ENCODE measurements around the gene DALRD3. TPM values are rescaled to one million over a fixed set of nuclear protein-coding genes. Genes with fewer than 3 reads are reported as not detected.
A peak's percentile ranks its signal among the peaks of the same experiment; 100 is the strongest.

The DALRD3 gene
- total and polyA plus RNA-seq, 4 donors: 8.8 to 42.4 (median 15.4) TPM

DNA sequence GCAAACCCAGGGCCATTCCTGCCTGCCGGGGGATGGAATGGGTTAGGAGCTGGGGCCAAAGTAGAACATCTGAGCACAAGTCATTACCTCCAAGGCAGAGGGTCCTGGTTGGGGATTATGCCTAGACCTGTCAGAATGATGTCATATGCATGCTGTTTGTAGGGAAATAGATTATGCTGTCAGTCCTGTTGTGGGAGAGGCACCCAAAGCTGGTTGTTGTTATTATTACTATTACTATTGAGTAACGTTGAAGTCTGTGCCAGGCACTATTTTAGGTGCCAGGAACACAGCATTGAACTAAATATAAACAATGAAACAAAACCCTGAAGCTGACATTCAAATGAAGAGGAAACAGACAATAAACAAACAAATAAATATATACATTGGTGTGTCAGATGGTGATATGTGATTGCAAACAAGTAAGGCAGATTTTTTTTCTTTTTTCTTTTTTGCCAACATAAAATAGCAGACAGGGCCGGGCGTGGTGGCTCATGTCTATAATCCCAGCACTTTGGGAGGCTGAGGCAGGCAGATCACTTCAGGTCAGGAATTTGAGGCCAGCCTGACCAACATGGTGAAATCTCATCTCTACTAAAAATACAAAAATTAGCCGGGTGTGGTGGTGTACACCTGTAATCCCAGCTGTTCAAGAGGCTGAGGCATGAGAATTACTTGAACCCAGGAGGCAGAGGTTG lies 26.4 kb downstream of the DALRD3 start:
- WGBS, 2 donors: 69% methylated on average over 5 of the region's 5 CpGs
- intact Hi-C loops (cut with DNase I): loop anchor here in 1 of 2 donors (5.0 kb wide), 1 partner anchor 35 kb away; the partner anchor contains the start of gene IMPDH2
- no peaks in the 10 kb centered on the region for H3K9me3 ChIP-seq (ENCODE audit: control insufficient read depth, low read length)
- no peaks in the 10 kb centered on the region for H3K27me3 ChIP-seq (ENCODE audit: control insufficient read depth in 1 of 2, insufficient read depth in 2 of 2, low read length in 1 of 2)
- H3K36me3 ChIP-seq (ENCODE audit: control insufficient read depth in 1 of 2, insufficient read depth in 2 of 2, low read length in 1 of 2): no peaks in the 10 kb centered on the region
- ATAC-seq (ENCODE audit: low FRiP score): no peak
- no peak for DNase-seq
- peaks cover 0 to 3% of the 10 kb centered on the region in 2 donors for H3K4me1 ChIP-seq (ENCODE audit: control insufficient read depth in 1 of 2, insufficient read depth in 2 of 2, low read length in 2 of 2)
- H3K27ac ChIP-seq (ENCODE audit: low read depth in 1 of 2, low read length in 2 of 2): peak overlapping the region in 1 of 2 donors; percentile 60
- H3K4me3 ChIP-seq (ENCODE audit: low read length in 2 of 2): no peak overlapping the region

DNA sequence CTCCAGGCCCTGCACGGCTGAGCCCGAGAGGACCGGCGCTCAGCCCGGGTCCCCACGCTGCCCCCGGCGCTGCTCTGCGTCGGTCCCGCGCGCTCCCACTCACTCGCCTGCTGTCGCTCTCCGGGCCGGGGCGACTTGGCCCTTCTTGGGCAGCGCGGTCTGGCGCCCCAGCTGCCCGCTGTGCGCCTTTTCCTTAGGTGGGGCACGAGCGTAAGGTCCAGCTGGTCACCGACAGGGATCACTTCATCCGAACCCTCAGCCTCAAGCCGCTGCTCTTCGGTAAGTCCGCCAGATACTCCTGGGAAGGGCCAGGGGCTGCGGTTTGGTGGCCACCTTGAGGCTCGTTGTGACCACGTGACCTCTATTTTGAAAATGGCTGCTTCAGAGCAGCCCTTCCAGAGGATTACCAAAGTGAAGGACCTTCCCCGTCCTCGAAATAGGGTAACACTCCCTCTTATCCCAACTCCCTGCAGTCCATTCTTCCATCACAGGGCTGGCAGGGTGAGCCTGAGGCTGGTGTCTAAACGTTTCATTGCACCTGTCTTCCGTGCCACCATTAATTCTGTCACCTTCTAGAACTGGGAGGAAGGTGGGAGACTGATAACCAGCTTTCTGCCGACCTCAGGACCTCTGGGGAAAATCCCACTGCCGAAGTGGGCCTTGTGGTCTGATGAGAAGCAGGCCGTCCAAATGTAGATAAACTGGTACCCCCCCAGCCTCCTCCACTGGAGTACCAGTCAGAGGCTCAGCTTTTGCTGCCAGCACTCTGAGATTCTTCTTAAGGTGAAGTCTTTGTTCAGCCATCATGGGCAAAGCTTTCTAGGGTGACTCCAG lies 27.5 kb downstream of the DALRD3 start:
- H3K9me3 ChIP-seq (ENCODE audit: control insufficient read depth, low read length): no peaks in the 10 kb centered on the region
- H3K27me3 ChIP-seq (ENCODE audit: control insufficient read depth in 1 of 2, insufficient read depth in 2 of 2, low read length in 1 of 2): no peaks in the 10 kb centered on the region
- H3K4me1 ChIP-seq (ENCODE audit: control insufficient read depth in 1 of 2, insufficient read depth in 2 of 2, low read length in 2 of 2): peaks cover 0 to 3% of the 10 kb centered on the region in 2 donors
- intact Hi-C loops (cut with DNase I): loop anchor here in 1 of 2 donors (5.0 kb wide), 1 partner anchor 36 kb away; the partner anchor contains the start of gene IMPDH2
- H3K36me3 ChIP-seq (ENCODE audit: control insufficient read depth in 1 of 2, insufficient read depth in 2 of 2, low read length in 1 of 2): peaks cover 0 to 2% of the 10 kb centered on the region in 2 donors
- peak overlapping the region in 1 of 2 donors; percentile 97 for H3K27ac ChIP-seq (ENCODE audit: low read depth in 1 of 2, low read length in 2 of 2)
- peak overlapping the region; percentile 22 to 71 for H3K4me3 ChIP-seq (ENCODE audit: low read length in 2 of 2)
- DNase-seq: no peak
- 2 to 4% methylated on average over 35 to 40 of the region's 40 CpGs for WGBS, 2 donors
- ATAC-seq (ENCODE audit: low FRiP score): peak; percentile 2

DNA sequence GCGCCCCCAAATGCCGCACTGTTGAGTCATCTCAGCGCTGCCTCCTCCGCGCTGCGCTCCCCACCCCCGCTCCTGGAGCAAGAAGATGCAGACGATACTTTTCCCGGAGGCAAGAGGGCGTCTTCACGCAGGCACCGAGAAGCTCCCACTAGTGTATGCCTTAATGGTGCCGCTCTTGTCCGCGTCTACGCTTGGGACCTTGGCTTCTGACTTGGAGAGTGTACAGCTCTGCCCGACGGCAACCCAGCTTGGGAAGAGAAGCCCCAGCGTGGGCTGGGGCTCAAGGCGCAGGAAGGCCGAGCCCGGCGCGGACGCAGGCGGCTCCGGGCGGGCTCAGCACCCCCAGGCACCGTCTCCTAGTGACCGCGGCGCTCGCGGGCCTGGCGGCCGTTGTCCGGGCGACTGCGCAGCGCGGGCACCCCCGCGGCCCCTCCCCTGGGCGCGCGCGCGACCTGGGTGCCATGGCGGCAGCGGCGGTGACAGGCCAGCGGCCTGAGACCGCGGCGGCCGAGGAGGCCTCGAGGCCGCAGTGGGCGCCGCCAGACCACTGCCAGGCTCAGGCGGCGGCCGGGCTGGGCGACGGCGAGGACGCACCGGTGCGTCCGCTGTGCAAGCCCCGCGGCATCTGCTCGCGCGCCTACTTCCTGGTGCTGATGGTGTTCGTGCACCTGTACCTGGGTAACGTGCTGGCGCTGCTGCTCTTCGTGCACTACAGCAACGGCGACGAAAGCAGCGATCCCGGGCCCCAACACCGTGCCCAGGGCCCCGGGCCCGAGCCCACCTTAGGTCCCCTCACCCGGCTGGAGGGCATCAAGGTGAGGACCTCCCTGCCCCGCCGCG lies 28.4 kb downstream of the DALRD3 start, which contains the start of gene P4HTM:
P4HTM (plus strand) TSS at position 446 of the 840 bp plus-strand sequence; CDS start at position 462, 16 bp downstream.
- Histone ChIP-seq H3K27me3 (ENCODE audit: control insufficient read depth in 1 of 2, insufficient read depth in 2 of 2, low read length in 1 of 2) (no peaks in the 10 kb centered on the region), H3K4me3 (ENCODE audit: low read length in 2 of 2) (peak within 1 kb of the TSS; percentile 55 to 71), H3K4me1 (ENCODE audit: control insufficient read depth in 1 of 2, insufficient read depth in 2 of 2, low read length in 2 of 2) (peaks cover 0 to 3% of the 10 kb centered on the region in 2 donors), H3K9me3 (ENCODE audit: control insufficient read depth, low read length) (no peaks in the 10 kb centered on the region), H3K36me3 (ENCODE audit: control insufficient read depth in 1 of 2, insufficient read depth in 2 of 2, low read length in 1 of 2) (peaks cover 2 to 3% of the 10 kb centered on the region in 2 donors), H3K27ac (ENCODE audit: low read depth in 1 of 2, low read length in 2 of 2) (peak within 1 kb of the TSS; percentile 53 to 97)
- intact Hi-C loops (cut with DNase I): loop anchor here (2.0 to 5.0 kb wide), 3 partner anchors 32 to 105 kb away; partner anchors contain the start of genes IMPDH2 (in 1 of the 2), NDUFAF3 (in 1 of the 2) and QRICH1 (in 1 of the 2)
- ATAC-seq (ENCODE audit: low FRiP score) (peak; percentile 93), DNase-seq (peak; percentile 92 to 97)
- 0 to 1% methylated on average over 80 to 91 of the region's 91 CpGs for WGBS, 2 donors

DNA sequence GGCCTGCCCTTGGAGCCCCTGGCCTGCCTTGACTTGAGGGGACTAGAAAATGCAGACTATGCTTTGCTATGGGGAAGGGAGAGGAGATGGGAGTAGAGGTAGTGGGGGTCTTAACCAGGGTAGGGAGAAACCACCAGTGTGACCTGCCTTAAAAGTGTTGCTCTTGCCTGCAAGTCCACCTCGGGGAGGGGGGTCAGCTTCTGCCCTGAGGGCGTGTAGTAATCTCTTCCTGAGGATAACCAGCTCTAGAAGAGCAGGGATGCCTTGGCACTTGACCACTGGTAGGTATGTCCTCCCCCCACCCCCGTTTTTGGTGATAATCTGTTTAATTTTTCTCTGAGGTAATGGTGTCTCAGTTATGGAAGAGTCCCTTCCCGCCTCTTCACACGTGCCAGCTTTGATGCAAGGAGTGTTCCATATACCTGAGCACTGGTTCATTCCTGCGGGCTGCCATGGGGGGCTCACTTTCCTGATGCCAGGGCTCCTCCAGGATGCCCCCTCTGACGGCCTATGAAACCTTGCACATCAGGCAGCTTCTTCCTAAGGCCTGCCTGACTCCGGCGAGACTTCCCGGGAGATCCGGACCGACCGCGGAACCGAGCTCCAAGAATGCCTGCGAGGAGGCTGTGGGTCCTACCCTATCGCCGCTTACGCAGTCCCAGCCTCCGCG lies 29.1 kb downstream of the DALRD3 start:
- peak overlapping the region; percentile 55 to 71 for H3K4me3 ChIP-seq (ENCODE audit: low read length in 2 of 2)
- intact Hi-C loops (cut with DNase I): loop anchor here (2.0 to 5.0 kb wide), 2 partner anchors 33 to 106 kb away; partner anchors contain the start of genes NDUFAF3 (in 1 of the 2) and QRICH1 (in 1 of the 2)
- DNase-seq (peak in 1 of 2 donors; percentile 46), ATAC-seq (ENCODE audit: low FRiP score) (peak; percentile 1)
- peak overlapping the region; percentile 53 to 97 for H3K27ac ChIP-seq (ENCODE audit: low read depth in 1 of 2, low read length in 2 of 2)
- peaks cover 0 to 3% of the 10 kb centered on the region in 2 donors for H3K4me1 ChIP-seq (ENCODE audit: control insufficient read depth in 1 of 2, insufficient read depth in 2 of 2, low read length in 2 of 2)
- H3K9me3 ChIP-seq (ENCODE audit: control insufficient read depth, low read length): no peaks in the 10 kb centered on the region
- 1% methylated on average over 21 of the region's 21 CpGs for WGBS, 2 donors
- no peaks in the 10 kb centered on the region for H3K27me3 ChIP-seq (ENCODE audit: control insufficient read depth in 1 of 2, insufficient read depth in 2 of 2, low read length in 1 of 2)
- peaks cover 2 to 3% of the 10 kb centered on the region in 2 donors for H3K36me3 ChIP-seq (ENCODE audit: control insufficient read depth in 1 of 2, insufficient read depth in 2 of 2, low read length in 1 of 2)

DNA sequence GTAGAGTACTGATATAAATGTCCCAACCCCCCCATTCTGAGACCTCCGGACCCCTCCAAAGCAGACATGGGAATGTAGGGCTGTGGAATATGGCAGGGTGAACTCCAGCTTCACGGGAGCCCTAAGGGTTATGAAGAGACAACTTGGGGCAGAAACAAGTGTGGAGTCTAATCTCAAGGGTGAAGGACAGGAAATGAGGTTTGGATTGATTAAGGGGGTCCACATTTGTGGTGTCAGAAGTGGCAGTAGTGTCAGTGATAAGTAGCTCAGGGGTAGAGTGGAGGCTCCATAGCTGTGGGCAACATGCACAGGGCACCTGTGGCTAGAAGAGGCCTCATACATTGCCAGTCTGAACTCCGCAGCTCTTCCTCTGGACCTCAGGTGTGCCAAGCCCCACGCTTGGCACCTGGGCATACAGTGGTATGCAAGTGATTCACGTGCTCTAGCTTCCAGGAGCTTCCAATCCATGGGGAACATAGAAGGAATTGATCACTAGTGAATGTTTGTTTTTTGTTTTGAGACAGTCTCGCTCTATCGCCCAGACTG lies 32.5 kb downstream of the DALRD3 start:
- intact Hi-C loops (cut with DNase I): loop anchor here in 1 of 2 donors (5.0 kb wide), 1 partner anchor 36 kb away; the partner anchor contains the start of gene NDUFAF3
- H3K36me3 ChIP-seq (ENCODE audit: control insufficient read depth in 1 of 2, insufficient read depth in 2 of 2, low read length in 1 of 2): peaks cover 3 to 5% of the 10 kb centered on the region in 2 donors
- DNase-seq: peak; percentile 11 to 12
- H3K27ac ChIP-seq (ENCODE audit: low read depth in 1 of 2, low read length in 2 of 2): no peak overlapping the region
- 85 to 86% methylated on average over 7 of the region's 7 CpGs for WGBS, 2 donors
- no peak for ATAC-seq (ENCODE audit: low FRiP score)
- no peaks in the 10 kb centered on the region for H3K27me3 ChIP-seq (ENCODE audit: control insufficient read depth in 1 of 2, insufficient read depth in 2 of 2, low read length in 1 of 2)
- H3K4me1 ChIP-seq (ENCODE audit: control insufficient read depth in 1 of 2, insufficient read depth in 2 of 2, low read length in 2 of 2): no peaks in the 10 kb centered on the region
- H3K9me3 ChIP-seq (ENCODE audit: control insufficient read depth, low read length): no peaks in the 10 kb centered on the region
- H3K4me3 ChIP-seq (ENCODE audit: low read length in 2 of 2): no peak overlapping the region

DNA sequence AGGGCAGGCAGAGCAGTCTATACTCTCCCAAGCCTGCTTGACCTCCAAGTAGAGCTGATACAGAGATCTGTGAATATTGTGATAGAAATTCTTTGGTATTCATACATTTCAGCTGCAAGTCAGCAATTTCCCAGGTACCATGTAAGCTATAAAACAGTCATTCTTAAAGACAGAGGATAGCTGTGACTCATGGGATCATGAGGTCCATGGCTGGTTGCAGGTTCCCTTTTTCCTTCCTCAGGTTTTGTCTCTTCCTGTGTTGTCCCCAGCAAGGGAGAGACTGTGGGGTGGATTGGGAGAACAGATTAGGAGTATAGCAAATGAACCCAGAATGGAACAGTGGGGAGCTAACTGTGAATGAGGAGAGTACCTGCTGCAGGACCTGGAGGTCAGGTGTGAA lies 33.7 kb downstream of the DALRD3 start:
- peaks cover 3 to 12% of the 10 kb centered on the region in 2 donors for H3K36me3 ChIP-seq (ENCODE audit: control insufficient read depth in 1 of 2, insufficient read depth in 2 of 2, low read length in 1 of 2)
- intact Hi-C loops (cut with DNase I): loop anchor here in 1 of 2 donors (5.0 kb wide), 1 partner anchor 38 kb away; the partner anchor contains the start of gene NDUFAF3
- H3K4me1 ChIP-seq (ENCODE audit: control insufficient read depth in 1 of 2, insufficient read depth in 2 of 2, low read length in 2 of 2): no peaks in the 10 kb centered on the region
- no peaks in the 10 kb centered on the region for H3K27me3 ChIP-seq (ENCODE audit: control insufficient read depth in 1 of 2, insufficient read depth in 2 of 2, low read length in 1 of 2)
- H3K4me3 ChIP-seq (ENCODE audit: low read length in 2 of 2): no peak overlapping the region
- H3K9me3 ChIP-seq (ENCODE audit: control insufficient read depth, low read length): no peaks in the 10 kb centered on the region
- DNase-seq (peak in 1 of 2 donors; percentile 5), ATAC-seq (ENCODE audit: low FRiP score) (no peak)
- no peak overlapping the region for H3K27ac ChIP-seq (ENCODE audit: low read depth in 1 of 2, low read length in 2 of 2)

DNA sequence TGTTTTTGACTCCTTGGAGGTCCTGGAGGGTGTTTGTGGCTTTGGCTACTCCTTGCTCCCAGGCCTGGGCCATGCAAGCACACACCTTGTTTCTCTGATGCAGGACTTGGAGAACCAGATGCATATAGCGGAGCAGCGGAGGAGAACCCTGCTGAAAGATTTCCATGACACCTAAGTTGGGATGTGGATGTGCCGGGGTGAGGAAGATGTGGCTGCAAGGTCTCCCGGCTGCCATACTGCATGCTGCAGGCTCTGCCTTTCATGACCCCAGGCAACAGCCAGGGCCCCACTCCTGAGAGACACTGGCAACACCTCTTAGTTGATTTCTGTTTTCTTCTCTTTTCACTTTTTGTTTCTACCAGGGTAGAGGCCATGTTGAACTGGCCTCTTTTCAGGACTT lies 35.3 kb downstream of the DALRD3 start:
- intact Hi-C loops (cut with DNase I): no loop called here
- Histone ChIP-seq H3K4me3 (ENCODE audit: low read length in 2 of 2) (no peak overlapping the region), H3K27ac (ENCODE audit: low read depth in 1 of 2, low read length in 2 of 2) (no peak overlapping the region), H3K27me3 (ENCODE audit: control insufficient read depth in 1 of 2, insufficient read depth in 2 of 2, low read length in 1 of 2) (no peaks in the 10 kb centered on the region), H3K36me3 (ENCODE audit: control insufficient read depth in 1 of 2, insufficient read depth in 2 of 2, low read length in 1 of 2) (peaks cover 6 to 15% of the 10 kb centered on the region in 2 donors), H3K9me3 (ENCODE audit: control insufficient read depth, low read length) (no peaks in the 10 kb centered on the region), H3K4me1 (ENCODE audit: control insufficient read depth in 1 of 2, insufficient read depth in 2 of 2, low read length in 2 of 2) (no peaks in the 10 kb centered on the region)
- WGBS, 2 donors: 94 to 96% methylated on average over 4 of the region's 4 CpGs
- DNase-seq: peak in 1 of 2 donors; percentile 61
- ATAC-seq (ENCODE audit: low FRiP score): no peak

All from aorta (tissue), 5 donors.